Stimulated activated CD4-positive, alpha-beta T cell treated with anti-CD3 and anti-CD28 coated beads, Interleukin-1b, Interleukin-23, amount 100 ng/mL, for 48 hours (primary cell): ENCODE measurements around the gene LDB1.

Experiments
- DNase-seq: peaks from one replicate; pipeline ENCODE4 v3.0.0-alpha.2; 2020

LDB1 gene

GRCh38 chr10:102134416-102134815 lies 14.2 kb upstream of the LDB1 start:
- no peak for DNase-seq

GRCh38 chr10:102133373-102134195 lies 13.4 kb upstream of the LDB1 start:
- peak; percentile 73 for DNase-seq

GRCh38 chr10:102132563-102133372 lies 12.6 kb upstream of the LDB1 start, which contains the start of gene PPRC1:
Gene PPRC1 (plus strand): TSS chr10:102133040. CDS start chr10:102133069, 29 bp downstream.
- DNase-seq: peak; percentile 99

GRCh38 chr10:102132193-102132562 lies 12.0 kb upstream of the LDB1 start:
- DNase-seq: no peak

- DNase-seq: no peak
Observed at GRCh38 chr10:102131286-102132170, 11.4 kb upstream of the LDB1 start.

GRCh38 chr10:102123223-102123622 lies 3.1 kb upstream of the LDB1 start:
- DNase-seq: no peak

- DNase-seq: no peak
Observed at GRCh38 chr10:102122450-102122849, 2.3 kb upstream of the LDB1 start.

- no peak for DNase-seq
Observed at GRCh38 chr10:102121739-102122372, 1.7 kb upstream of the LDB1 start.

GRCh38 chr10:102120991-102121738 lies 997 bp upstream of the LDB1 start:
- no peak for DNase-seq

- peak; percentile 61 for DNase-seq
Observed at GRCh38 chr10:102119417-102120141, 589 bp downstream of the LDB1 start.

GRCh38 chr10:102118867-102119266 lies 1.3 kb downstream of the LDB1 start:
- no peak for DNase-seq

GRCh38 chr10:102117391-102118159 lies 2.6 kb downstream of the LDB1 start:
- DNase-seq: peak; percentile 76

GRCh38 chr10:102116656-102117055 lies 3.5 kb downstream of the LDB1 start:
- DNase-seq: no peak

- DNase-seq: no peak
Observed at GRCh38 chr10:102115775-102116174, 4.4 kb downstream of the LDB1 start.

- DNase-seq: peak; percentile 85
Observed at GRCh38 chr10:102114861-102115618, 5.1 kb downstream of the LDB1 start.

- DNase-seq: no peak
Observed at GRCh38 chr10:102113956-102114857, 6.0 kb downstream of the LDB1 start.

GRCh38 chr10:102113261-102113955 lies 6.8 kb downstream of the LDB1 start:
- no peak for DNase-seq
